GM12864 (cell line): ENCODE measurements around the gene KANSL1.

Source experiments
- DNase-seq: peaks from one replicate; pipeline ENCODE4 v3.0.0-alpha.2; 2011; ENCODE audit warnings: low read depth
- H3K4me3 ChIP-seq: 2 replicates; pipeline ENCODE4 v1.5.1; 2011; ENCODE audit warnings: mild to moderate bottlenecking, low read depth, low read length, control low read depth
- TF ChIP-seq, protein P1 (sequence below): IDR thresholded peaks from 2 replicates; pipeline ENCODE4 v1.5.1; 2011; ENCODE audit warnings: low read depth, mild to moderate bottlenecking, moderate library complexity, low read length, control low read depth, inconsistent platforms; ENCODE audit errors: missing control alignments

Gene KANSL1

DNA sequence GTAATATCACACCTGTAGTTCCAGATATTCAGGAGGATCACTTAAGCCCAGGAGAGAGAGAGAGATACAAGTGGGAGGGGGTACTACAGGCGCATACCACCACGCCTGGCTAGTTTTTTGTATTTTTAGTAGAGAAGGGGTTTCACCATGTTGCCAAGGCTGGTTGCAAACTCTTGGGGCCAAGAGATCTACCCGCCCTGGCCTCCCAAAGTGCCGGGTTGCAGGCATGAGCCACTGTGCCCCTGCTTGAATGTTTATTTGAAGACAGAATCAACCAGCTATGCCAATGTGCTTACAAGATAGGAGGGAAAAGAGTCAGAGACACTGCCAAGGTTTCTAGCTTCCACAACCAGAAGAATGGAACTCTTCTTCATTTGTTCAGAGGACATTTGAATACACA is 106.4 kb downstream of the KANSL1 start:
- no peak for DNase-seq
- no peak overlapping the region for H3K4me3 ChIP-seq
- TF ChIP-seq, protein P1, sequence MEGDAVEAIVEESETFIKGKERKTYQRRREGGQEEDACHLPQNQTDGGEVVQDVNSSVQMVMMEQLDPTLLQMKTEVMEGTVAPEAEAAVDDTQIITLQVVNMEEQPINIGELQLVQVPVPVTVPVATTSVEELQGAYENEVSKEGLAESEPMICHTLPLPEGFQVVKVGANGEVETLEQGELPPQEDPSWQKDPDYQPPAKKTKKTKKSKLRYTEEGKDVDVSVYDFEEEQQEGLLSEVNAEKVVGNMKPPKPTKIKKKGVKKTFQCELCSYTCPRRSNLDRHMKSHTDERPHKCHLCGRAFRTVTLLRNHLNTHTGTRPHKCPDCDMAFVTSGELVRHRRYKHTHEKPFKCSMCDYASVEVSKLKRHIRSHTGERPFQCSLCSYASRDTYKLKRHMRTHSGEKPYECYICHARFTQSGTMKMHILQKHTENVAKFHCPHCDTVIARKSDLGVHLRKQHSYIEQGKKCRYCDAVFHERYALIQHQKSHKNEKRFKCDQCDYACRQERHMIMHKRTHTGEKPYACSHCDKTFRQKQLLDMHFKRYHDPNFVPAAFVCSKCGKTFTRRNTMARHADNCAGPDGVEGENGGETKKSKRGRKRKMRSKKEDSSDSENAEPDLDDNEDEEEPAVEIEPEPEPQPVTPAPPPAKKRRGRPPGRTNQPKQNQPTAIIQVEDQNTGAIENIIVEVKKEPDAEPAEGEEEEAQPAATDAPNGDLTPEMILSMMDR, result no peak

DNA sequence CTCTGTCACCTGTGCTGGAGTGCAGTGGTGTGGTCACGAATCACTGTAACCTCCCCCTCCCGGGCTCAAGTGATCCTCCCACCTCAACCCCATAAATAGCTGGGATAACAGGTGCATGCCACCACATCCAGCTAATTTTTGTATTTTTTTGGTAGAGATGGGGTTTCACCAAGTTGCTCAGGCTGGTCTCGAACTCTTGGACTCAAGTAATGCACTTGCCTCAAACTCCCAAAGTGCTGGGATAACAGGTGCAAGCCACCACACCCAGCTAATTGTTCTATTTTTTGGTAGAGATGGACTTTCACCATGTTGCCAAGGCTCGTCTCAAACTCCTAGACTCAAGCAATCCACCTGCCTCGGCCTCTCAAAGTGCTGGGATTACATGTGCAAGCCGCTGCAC is 107.7 kb downstream of the KANSL1 start:
- TF ChIP-seq, protein P1, result no peak
- no peak for DNase-seq
- no peak overlapping the region for H3K4me3 ChIP-seq

- DNase-seq, result no peak
- TF ChIP-seq, protein P1, result no peak
- H3K4me3 ChIP-seq, result no peak overlapping the region
Observed at GRCh38 chr17:46082257-46082656, 111.0 kb downstream of the KANSL1 start.

DNA sequence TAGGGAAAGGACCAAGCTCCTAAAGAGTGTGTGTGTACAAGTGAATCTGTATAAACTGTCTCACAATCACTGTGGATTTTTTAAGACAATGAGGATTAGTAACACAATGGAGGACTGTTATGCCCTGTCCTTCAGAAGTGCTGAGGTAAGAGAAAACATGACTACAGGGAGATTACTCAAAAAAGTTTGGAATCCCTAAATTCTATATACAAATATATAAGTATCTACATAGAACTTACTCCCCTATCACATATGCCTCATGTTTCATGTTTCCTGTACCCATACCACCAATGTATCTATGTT is 112.3 kb downstream of the KANSL1 start:
- no peak overlapping the region for H3K4me3 ChIP-seq
- TF ChIP-seq, protein P1, result no peak
- DNase-seq, result no peak

DNA sequence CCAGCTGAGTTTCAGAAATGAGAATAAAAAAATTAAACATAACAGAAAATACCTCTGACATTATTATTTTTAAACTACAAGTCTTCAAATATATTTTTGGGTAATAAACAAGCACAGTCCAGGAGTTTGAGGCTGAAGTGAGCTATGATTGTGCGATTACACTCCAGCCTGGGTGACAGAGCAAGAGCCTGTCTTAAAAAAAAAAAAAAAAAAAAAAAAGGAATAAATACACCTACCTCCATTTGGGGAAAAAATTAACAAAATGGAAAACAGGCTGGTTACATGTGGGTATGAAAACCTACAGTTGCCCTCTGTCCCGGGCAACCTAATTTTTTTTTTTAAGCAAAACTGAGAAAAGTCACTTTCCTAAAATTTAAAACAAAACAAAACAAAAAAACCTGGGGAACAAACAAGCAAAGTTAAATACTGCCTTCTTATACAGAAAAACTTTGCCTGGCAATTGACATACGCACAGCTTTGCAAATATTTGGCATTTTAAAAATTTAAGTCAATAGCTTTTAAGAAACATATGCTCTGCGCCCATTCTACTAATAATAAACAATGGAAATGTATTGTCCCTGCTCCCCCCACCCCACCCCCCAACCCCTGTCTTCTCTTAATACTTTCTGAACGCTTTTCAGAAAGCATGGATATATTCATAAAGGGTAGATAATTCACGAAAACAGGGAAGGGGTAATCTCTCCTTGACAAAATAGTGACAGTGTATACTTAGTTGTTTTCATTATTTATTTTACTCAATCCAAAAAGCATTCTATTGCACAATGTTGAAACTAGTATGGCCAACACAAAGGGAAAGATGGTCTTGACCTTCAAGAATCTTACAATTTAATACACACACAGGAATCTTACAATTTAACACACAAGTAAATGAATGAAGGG is 112.9 kb downstream of the KANSL1 start:
- TF ChIP-seq, protein P1, result no peak
- no peak overlapping the region for H3K4me3 ChIP-seq
- DNase-seq, result no peak

- no peak for DNase-seq
- H3K4me3 ChIP-seq, result no peak overlapping the region
- TF ChIP-seq, protein P1, result no peak
Observed at GRCh38 chr17:46078675-46079074, 114.6 kb downstream of the KANSL1 start.

DNA sequence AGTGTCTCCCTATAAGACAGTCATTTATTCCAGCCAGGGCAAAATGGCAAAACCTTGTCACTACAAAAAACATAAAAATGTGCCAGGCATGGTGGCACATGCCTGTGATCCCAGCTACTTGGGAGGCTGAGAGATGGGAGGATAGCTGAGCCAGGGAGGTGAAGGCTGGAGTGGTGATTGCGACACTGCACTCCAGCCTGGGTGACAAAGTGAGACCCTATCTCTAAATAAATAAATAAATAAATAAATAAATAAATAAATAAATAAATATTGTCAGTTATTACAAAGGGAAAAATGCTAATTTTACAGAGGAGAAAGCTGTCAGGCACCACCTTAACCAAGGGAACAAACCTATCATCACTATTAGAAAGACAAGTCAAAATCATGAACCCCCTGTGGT is 118.7 kb downstream of the KANSL1 start:
- no peak for DNase-seq
- TF ChIP-seq, protein P1, result no peak

More for the DNA sequence above, 118.7 kb downstream of the KANSL1 start:
- H3K4me3 ChIP-seq, result no peak overlapping the region
